ENCODE data around the gene PHEX.

The PHEX gene

GRCh38 chrX:22135171-22135711 lies 103.1 kb downstream of the PHEX start:
- Mint-ChIP-seq H3K9me3 (no peaks in the 10 kb centered on the region), H3K27me3 (ENCODE audit: low read depth, poor library complexity) (peaks cover 9% of the 10 kb centered on the region), H3K4me1 (peaks cover 44% of the 10 kb centered on the region), H3K27ac (no peak overlapping the region), H3K36me3 (ENCODE audit: low read depth) (no peaks in the 10 kb centered on the region), H3K4me3 (no peak overlapping the region)
- TF ChIP-seq CTCF (IDR thresholded peaks at IDR 0.05): no peak
- no peak for DNase-seq

- H3K4me3 Mint-ChIP-seq: peak overlapping the region; percentile 24
- peaks cover 38% of the 10 kb centered on the region for H3K4me1 Mint-ChIP-seq
- peaks cover 9% of the 10 kb centered on the region for H3K27me3 Mint-ChIP-seq (ENCODE audit: low read depth, poor library complexity)
- peak; percentile 38 for DNase-seq
- TF ChIP-seq CTCF (IDR thresholded peaks at IDR 0.05): peak; percentile 73
- no peak overlapping the region for H3K27ac Mint-ChIP-seq
- no peaks in the 10 kb centered on the region for H3K9me3 Mint-ChIP-seq
- H3K36me3 Mint-ChIP-seq (ENCODE audit: low read depth): no peaks in the 10 kb centered on the region
These were observed 104.0 kb downstream of the PHEX start for GRCh38 chrX:22135994-22136684.

GRCh38 chrX:22136711-22137110 lies 104.6 kb downstream of the PHEX start:
- Mint-ChIP-seq H3K4me3 (no peak overlapping the region), H3K4me1 (peaks cover 32% of the 10 kb centered on the region), H3K27ac (peak overlapping the region; percentile 9), H3K36me3 (ENCODE audit: low read depth) (no peaks in the 10 kb centered on the region), H3K9me3 (no peaks in the 10 kb centered on the region), H3K27me3 (ENCODE audit: low read depth, poor library complexity) (peaks cover 9% of the 10 kb centered on the region)
- no peak for DNase-seq
- TF ChIP-seq CTCF (IDR thresholded peaks at IDR 0.05): no peak

GRCh38 chrX:22139822-22140221 lies 107.7 kb downstream of the PHEX start:
- H3K9me3 Mint-ChIP-seq: no peaks in the 10 kb centered on the region
- TF ChIP-seq CTCF (IDR thresholded peaks at IDR 0.05): no peak
- DNase-seq: no peak
- peaks cover 28% of the 10 kb centered on the region for H3K4me1 Mint-ChIP-seq
- no peak overlapping the region for H3K4me3 Mint-ChIP-seq
- no peaks in the 10 kb centered on the region for H3K36me3 Mint-ChIP-seq (ENCODE audit: low read depth)
- peaks cover 7% of the 10 kb centered on the region for H3K27me3 Mint-ChIP-seq (ENCODE audit: low read depth, poor library complexity)
- H3K27ac Mint-ChIP-seq: no peak overlapping the region

- no peak for DNase-seq
- no peak overlapping the region for H3K4me3 Mint-ChIP-seq
- TF ChIP-seq CTCF (IDR thresholded peaks at IDR 0.05): no peak
- H3K27ac Mint-ChIP-seq: no peak overlapping the region
- H3K27me3 Mint-ChIP-seq (ENCODE audit: low read depth, poor library complexity): peaks cover 7% of the 10 kb centered on the region
- H3K36me3 Mint-ChIP-seq (ENCODE audit: low read depth): no peaks in the 10 kb centered on the region
- no peaks in the 10 kb centered on the region for H3K9me3 Mint-ChIP-seq
- peaks cover 15% of the 10 kb centered on the region for H3K4me1 Mint-ChIP-seq
These were observed 109.1 kb downstream of the PHEX start for GRCh38 chrX:22141047-22141730.

Data from nephron progenitor cell (in vitro differentiated cells).